ENCODE results near the gene GRAMD2B. TPM values are rescaled to one million over a fixed set of nuclear protein-coding genes. Genes with fewer than 3 reads are reported as not detected.

Gene GRAMD2B
- total and polyA plus RNA-seq, 3 donors (not counting 1 experiment from before 2014, with no cell fraction given): 36.9 to 113 (median 56.2) TPM

Other genes starting within 250 kb of the GRAMD2B start
- 100 to 1,000 TPM in 1 of 2 donors, 10 to 100 TPM in 1; 48.2 to 137 TPM for gene ALDH7A1, start 171.8 kb downstream of the GRAMD2B start, total RNA-seq
- gene ALDH7A1, start 171.8 kb downstream of the GRAMD2B start, polyA plus RNA-seq: 107 TPM
- 10 to 100 TPM; 49.0 to 52.4 TPM for gene PHAX, start 177.5 kb downstream of the GRAMD2B start, total RNA-seq
- gene PHAX, start 177.5 kb downstream of the GRAMD2B start, polyA plus RNA-seq: 56.3 TPM

All from mammary epithelial cell (primary cell).